GOT3 (cell line): ENCODE data around the gene PLXNA4.

Source experiments
- DNase-seq: peaks from one replicate; lab custom pipeline; 2025; ENCODE audit warnings: mixed read lengths; lab: John Stamatoyannopoulos, UW

Gene PLXNA4

DNA sequence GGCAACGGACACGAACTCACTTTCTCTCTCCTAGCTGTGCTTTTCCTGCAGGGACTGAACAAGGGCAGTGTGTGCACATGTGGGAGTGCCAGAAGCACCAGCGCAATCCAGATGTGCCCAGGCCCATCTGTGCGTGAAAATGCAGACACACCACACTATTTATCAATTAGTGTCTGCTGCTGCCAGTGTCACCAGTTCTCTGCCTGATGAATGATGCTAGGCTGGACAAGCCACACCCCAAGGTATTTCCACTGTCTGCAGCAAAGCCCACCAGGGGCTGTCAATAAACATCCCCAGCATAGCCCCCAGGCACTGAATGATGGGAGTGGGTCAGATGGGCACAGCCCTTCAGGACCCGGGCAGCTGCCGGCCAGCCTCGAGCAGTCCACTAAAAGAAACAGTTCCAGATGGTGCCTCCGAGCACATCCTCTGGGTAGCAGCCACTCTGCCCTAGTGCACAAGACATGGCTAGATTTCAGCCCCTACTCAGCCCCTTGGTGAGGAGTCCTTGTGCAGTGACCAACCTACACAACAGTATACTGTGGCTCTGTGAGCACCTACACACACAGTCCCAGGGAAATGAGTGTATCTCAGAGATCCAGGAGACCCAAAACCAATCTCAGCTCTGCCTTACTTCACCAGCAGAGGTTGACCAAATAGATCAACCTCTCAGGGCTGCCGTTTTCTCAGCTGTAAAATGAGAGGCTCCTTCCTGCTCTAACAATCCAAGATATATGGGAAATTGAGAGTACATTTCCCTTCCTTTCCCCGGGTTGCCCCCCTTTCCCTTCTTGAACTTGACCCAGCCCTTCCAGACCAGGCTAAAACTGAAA, 314.7 kb downstream of the PLXNA4 start:
- DNase-seq = no peak

DNA sequence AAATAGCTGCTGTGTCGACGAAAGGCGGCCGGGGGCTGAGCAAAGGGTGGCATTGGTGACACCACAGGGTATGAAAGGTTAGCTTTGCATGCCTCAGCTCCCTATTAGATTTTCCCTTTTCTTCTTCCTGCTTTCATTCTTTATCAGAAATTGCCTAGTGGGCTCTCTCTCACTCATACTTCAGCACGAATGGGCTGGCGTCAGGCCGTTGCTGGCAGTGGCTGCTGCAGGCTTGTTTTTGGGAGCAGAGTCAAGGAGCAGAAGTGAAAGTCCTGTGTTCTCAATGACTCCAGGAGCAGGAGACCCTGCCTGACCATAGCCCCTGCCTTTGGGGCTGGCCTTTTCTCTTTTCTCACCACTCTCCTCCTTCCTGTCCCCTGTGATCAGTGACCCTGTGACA, 318.0 kb downstream of the PLXNA4 start:
- no peak for DNase-seq

DNA sequence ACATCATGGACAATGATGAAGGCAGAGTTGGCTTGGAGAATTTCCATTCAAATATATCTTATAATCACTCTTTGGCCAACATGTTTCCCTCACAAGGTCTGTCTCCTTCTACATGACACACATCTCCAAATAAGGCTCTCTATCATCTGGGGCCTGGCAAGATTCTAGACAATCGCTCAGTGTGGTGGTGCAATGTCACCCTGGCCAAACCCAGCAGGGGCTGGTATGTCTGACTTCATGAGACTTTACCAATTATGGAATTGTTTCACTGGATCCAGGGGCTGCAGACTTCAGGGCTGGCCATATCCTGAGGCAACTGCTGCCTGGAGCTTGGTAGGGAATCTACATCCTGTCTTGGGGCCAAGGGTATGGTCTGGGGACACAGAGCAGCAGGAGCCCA, 319.0 kb downstream of the PLXNA4 start:
- no peak for DNase-seq

DNA sequence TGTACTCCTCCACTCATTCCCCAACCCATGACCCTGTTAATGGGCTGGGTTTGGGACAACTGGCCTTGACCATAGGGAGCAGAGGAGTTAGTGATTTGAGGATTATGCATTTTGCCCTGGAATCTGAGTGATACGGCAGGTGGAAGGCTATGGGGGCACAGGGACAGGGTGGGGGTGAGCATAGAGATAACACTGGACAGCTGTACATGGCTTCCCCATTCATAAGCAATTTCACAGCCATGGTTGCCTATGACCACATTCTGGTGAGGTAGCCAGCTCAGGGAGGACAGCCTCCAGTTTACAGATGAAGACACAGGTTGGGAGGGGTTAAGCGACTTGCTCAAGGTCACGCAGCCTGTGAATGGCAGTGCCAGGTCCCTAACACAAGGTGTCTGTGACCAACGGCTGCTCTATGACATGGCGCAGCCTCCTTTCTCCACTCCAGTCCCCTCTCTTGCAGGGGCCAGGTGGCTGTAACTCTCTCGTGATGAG, 319.5 kb downstream of the PLXNA4 start:
- no peak for DNase-seq

DNA sequence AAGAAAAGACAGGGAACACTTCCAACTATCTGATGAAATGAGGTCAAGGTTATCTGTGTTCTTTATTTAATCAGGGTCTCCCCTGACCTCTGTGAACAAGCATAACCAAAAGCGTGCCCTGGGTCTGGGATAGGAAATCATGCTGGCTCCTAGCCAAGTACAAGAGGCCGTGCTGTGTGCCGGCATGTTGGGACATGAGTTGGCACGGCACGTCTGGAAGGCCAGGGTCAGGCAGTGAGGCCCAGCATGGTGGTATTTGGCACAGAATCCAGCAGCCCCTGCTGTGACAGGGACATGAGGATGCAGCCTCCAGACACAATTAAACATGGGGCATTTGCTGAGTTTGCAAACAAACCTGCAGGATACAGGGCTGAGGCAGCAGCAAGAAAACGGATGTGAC, 320.4 kb downstream of the PLXNA4 start:
- no peak for DNase-seq

DNA sequence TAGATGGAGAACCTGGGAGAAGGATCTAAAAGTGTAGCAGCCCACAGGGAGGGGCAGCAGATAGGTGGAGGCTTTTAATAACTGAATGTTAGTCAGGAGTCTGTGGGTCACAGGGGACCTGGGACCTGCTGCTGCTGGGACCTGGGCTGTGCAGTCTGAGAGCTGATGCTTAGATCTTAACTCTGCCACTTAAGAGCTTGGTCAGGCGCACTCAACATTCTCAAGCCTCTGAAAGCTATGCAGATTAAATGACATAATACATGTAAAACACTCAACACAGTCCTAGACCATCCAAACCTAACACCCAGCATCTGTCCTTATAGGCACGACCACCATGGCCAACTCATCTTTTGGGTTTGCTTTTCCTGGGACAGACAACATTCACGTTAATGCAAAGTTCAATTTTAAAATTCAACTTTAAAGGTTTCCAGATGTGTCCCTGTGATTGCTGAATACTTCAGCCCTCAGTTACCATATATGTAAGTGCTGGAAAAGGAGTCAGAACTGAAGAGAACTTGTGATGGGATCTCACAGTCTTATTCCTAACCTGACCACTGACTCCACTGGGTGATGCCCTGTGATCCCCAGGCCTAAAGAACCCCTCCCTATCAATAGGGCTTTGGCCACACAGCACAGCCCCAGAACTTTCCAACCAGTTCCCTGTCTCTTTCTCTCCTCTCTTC, 321.0 kb downstream of the PLXNA4 start:
- DNase-seq = no peak

DNA sequence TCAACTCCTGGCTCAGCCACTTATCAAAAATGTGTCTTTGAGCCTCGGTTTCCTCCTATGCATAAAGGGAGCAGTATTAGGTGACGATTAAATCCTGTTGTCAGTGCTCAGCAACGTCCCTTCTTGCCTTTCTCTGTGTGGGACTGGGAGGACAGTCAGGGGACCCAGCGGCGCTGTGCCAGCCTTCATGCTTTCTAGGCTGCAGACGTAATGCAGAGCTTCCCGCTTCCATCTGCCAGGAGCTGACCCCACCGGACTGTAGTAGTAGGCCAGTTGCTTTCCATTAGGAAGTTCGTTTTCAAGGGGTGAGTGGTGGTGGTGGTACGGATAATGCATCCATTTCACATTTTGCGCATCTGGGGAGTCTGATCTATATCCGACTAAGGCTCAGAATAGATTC, 321.8 kb downstream of the PLXNA4 start:
- no peak for DNase-seq

DNA sequence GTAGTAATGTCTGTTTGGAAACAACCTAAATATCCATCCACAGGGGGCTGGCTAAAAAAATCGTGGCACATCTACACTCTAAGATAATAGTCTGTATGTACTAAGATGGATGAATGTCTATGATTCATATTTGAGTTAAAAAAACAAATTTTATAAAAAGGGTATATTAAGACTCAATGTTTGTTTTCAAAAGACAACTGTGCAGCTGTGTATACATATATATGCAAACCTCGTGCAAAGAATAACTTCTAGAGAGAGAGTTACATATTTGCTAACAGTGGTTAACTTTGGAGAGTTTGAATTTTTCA, 323.5 kb downstream of the PLXNA4 start:
- DNase-seq = no peak

DNA sequence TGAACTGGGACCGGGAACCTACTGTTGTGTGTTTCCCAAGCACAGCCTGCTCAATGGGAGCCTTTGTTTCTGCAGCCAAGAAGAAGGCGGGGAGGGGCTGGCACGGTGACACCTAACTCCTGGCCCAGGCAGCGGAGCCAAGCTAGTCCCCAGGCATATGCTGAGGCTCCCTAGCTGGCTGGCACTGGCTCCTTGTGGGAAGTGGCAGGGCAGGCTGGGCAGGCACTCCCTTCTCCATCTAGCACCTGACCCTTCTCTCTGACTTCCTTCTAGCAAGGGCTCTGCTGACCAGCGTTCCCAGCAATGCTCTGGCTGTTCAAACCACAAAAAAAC, 325.0 kb downstream of the PLXNA4 start:
- DNase-seq = no peak

DNA sequence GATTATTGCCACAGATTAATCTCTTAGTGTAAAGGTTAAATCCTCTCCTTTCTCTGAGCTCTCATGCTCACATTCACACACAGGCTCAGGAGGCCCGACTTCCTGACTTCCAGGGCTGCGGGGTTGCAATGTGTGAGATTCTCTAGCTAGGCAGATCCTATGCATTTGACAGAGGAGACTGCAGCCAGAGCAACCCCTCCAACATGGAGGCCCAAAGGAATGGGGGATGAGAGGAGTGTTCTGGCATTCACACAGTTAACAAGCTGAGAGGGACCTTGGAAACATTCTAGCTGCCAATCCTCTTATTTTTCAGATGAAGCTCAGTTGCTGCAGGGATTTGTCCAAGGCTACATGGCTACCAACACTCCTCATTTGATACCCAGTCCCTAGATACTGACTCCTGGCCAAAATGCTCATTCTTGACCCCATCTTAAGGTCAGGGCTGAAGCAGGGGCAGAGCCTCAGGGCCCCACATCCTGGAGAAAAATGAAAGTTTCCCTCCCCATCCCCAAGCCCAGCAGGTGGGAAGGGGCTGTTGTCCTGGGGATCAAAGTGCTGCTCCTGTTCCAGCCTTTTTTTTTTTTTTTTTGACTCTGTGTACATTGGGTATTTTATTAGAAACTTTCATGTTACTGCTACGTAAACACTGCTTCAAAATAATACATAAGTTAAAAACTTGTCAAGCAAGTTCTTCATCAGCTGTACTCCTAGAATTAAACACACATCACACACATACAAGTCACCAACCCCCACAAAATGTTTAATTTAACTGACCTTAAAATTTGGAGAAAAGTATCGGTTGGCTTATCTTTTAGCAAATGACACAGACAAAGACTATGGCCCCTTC, 325.6 kb downstream of the PLXNA4 start:
- DNase-seq = no peak

DNA sequence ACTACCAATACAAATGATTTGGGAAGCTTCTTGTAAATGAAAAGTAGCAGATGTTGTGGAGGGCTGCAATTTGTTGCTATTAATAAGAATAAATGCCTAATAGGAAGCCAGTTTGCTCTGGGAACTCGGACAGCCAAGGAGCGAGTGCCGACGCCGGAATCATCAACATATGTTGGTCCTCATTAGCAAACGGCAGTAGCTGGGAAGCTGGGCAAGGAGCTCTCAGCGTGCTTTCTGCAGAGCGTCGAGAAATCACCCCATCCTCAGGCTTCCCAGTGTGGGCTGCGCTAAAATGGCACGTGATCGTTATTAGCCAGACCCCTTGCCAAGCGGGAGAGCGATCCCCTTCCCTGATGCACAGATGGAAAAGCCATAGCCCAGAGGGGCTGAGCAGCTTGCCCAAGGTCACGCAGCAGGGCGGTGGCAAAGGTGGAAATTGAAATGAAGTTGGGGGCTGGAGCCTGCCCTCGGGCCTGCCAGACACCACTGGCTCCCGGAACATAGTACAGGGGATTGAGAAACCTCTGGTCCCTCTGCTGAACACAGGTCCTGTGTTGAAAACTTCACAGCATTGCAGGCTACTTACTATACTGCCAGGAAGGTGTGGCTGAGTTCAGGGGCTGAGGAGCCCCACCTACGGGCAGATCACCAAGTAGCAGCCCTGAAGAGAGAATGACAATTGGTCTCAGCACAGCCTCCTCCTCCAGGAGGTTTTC, 326.9 kb downstream of the PLXNA4 start:
- DNase-seq = no peak

DNA sequence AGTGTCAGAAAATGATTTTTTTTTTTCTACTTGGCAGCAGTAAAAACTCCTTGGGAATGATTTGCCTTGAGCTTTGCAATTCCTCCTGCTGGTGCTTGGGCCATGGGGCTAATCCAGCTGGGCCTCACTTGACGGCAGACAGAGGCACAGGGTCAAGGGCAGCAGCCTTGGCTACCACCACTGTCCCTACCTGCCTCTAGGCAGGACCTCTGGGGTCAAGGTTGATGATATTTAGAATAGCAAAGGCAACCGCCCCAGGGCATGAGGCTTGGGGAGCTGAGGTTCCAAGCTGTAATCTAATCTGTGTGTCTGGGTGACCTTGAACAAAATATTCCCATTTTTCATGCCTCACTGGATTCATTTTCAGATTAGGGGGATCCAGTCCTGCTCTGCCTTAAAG, 327.4 kb downstream of the PLXNA4 start:
- no peak for DNase-seq

DNA sequence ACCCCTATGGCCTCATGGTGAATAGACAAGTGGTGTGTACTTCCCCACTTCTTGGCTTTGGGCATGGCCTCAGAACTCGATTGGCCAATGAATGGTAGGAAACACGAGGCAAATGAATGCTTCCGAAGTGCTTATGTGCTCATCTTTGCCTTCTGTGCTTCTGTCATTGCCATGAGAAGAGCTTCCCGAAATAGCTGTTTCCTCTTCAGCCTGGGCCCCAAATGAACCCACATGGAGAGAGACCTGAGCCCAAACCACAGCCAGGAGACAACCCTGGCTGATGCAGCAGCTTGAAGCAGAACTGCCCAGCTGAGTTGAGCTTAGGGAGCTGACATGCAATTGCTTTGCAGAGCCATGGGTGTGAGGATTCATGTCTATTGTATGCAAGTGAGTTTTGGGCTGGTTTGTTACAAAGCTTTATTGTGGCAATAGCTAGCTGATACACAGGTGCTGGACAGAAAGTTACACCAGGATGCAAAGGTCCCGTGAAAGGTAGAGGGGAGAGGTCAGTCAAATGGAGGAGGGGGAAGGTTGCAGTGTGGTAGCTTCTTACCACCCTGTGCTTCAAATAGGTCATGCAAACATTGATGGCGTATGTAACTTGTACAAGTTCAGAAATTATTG, 328.2 kb downstream of the PLXNA4 start:
- no peak for DNase-seq

DNA sequence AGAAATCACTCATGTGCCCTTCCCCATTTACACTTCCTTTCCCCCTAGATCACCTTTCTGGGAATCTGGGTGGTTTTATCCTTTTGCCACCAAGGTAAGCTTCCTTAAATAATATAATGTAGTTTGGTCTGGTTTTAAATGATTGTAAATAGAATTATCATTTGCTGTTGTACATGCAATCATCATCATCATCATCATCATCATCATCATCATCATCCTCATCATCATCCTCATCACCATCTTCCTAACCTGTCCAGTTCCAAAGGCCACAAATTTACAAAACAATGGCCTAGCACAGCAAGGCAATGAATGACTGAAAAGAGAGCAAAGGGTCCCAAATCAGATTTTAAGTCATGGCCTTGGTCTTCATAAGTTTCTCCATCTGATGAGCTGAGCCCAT, 329.7 kb downstream of the PLXNA4 start:
- no peak for DNase-seq

DNA sequence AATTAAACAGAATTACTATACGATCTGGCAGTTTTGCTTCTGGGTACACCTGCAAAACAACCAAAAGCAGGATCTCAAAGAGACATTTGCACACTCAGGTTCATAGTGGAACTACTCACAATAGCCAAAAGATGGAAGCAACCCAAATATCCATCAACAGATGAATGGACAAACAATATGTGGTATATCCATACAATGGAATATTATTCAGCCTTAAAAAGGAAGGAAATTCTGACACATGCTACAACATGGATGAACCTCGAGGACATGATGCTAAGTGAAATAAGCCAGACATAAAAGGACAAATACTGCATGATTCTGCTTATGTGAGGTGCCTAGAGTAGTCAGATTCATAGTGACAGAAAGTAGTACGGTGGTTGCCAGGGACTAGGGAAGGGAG, 330.7 kb downstream of the PLXNA4 start:
- no peak for DNase-seq

DNA sequence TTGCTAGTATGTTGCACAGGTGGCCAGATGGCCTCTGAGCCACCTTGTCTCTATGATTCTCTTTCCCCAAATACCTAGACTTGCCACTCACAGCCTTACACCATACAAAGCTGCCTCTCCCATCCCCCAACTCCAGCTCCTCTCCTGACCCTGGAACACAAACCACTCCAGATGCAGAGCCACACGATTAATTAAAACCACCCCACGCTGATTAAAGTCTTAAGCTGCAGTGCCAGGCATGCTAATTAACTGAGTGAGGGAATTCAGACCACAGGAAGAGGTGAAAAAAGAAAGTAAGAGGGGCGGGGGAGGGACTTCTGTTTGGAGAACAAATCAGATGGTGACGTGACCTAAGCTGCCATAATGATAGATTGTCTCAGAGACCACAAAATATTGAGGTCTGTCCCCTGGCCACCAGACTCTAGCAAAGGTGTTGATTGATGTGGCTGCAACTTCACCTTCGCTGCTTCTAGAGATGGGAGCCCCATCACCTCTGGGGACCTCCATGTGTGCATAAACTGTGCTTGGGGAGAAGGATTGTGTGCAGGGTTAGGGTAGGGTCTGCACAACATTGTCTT, 331.3 kb downstream of the PLXNA4 start:
- no peak for DNase-seq

DNA sequence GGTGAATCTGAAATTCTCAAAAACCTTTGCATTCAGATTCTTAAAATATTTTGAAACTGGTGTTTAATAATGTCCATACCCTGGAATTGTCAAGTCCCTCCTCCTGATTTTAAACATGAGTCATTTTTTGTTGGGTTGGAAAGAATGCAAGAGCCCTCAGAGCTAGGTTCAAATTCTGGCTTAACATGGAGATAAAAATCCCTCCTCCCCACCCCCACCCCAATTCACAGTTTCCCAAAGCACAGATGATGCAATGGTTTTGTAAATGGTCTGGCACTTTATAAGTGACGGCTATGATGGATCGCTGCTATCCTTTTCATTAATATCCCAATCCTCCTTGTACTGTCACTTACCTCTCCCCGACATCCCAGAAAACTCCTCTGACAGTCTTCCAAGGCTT, 332.8 kb downstream of the PLXNA4 start:
- no peak for DNase-seq

DNA sequence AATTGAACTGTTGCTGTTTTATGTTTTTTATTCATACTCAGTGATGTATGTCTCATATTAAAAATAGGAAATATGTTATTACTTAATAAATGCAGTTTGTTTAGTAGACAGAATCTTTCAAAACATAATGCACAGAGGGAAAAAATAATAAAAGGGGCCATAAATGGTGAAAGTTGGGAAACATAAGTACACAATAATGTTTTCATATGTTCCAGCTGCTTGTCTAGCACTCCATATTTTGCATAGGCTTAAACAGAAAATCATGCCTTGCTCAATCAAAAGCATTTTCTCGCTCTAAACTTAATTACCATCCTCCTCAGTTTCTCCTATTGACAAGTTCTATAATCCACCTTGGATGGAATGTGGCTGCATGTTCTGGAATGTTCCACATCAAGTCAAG, 333.2 kb downstream of the PLXNA4 start:
- no peak for DNase-seq

DNA sequence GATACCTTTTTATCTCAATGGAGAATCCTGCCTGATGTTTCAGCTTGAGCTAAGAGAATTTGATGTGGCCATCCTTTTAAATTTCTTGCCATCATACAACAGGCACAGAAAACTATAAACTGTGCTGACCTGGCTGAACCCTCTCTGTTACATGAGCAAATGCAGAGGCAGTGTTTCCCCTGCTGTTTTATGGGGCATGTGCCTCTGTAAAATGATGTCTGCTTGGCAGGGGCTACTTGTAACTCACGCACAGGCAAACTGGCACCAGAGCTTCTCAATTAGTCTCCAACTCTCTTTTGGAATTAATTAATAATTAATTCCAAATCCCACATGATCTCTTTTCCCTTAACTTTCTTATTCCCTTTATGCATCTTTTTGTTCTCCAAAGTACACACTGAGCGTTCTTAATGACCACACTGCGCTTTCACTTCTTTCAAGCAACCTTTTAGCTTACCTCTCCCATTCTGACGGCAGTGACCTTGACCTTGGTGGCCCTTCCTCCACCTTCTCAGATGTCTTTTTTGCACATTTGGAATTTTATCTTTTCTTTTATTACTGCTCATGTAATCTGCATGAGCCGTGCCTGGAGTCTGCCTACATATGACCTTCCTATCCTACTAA, 334.0 kb downstream of the PLXNA4 start:
- DNase-seq = no peak

DNA sequence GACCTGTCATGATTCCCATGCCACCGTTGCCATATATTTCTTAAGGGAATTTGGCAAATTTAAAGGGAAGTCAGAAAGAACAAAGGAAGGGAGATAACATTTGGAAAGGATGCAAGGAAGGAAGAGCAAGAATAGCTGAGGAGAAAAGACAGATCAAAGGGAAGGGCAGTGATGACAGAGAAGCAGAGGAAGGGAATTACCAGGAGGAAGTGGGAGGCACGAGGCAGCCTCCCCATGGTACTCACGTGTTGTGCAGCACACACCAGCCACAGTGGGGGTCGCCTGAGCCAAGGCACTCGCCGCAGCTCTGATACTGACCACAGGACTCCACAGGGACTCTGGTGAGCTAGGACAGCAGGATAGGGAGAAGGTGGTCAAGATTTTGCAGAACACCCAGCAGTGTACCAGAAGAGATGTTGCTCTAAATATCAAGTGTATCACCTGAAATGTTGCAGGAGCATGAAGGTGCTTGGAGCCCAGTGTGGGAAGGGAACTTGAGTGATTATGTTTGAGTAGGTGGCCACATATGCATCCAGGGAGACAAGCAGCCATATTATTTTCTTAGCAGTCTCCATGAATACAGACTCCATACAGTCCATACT, 335.3 kb downstream of the PLXNA4 start:
- no peak for DNase-seq

DNA sequence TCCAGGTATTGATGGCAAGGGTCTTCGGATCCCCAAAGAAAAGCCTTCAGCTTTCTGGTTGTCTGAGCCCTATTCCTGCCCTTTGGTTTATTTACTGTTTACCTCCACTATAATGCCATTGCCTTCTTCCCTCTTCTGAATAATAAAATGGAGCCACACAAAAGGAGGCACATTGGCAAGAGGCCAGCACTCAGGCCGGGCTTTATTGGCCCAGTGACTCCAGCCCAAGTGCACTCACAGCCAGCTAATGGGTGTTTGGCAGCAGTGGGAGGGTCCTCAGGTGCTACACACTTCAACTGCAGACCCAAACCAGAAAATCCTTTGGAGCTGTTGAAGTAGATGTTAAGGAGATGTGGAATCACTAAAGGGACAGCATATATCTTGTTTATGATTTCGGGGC, 336.0 kb downstream of the PLXNA4 start:
- no peak for DNase-seq
